A549 treated with CpdA at 1 μM for 4 hours (cell line): ENCODE measurements around the gene HTR4. TPM values are rescaled to one million over a fixed set of nuclear protein-coding genes. Genes with fewer than 3 reads are reported as not detected.

Experiments
- total RNA-seq: library from RNA; stranded (reverse); fragments of 200-300 nt; extraction: Qiagen RNA extraction; gene quantifications from 5 replicates; pipeline ENCODE4 v1.2.3, GENCODE V29; 2022; ENCODE audit warnings: low read depth

HTR4 gene, protein sequence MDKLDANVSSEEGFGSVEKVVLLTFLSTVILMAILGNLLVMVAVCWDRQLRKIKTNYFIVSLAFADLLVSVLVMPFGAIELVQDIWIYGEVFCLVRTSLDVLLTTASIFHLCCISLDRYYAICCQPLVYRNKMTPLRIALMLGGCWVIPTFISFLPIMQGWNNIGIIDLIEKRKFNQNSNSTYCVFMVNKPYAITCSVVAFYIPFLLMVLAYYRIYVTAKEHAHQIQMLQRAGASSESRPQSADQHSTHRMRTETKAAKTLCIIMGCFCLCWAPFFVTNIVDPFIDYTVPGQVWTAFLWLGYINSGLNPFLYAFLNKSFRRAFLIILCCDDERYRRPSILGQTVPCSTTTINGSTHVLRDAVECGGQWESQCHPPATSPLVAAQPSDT
- total RNA-seq: not detected in 5 replicates

GRCh38 chr5:148653836-148654781 is at the start of gene HTR4:
Gene HTR4, minus strand, starts transcription at chr5:148654527. Its CDS starts 17,513 bp downstream, at chr5:148637014.

Other genes with a start within 250 kb of the HTR4 start
- 0.56 to 0.93 TPM (median 0.59 TPM) in 5 replicates for gene ADRB2, start 172.1 kb upstream of the HTR4 start, total RNA-seq